GM23338 (cell line): ENCODE measurements around the gene TNFAIP8L3. TPM values are rescaled to one million over a fixed set of nuclear protein-coding genes. Genes with fewer than 3 reads are reported as not detected.

Source experiments
- ATAC-seq: fragments of 200-7000 bp; cut with Tn5 transposase; 3 replicates; pipeline ENCODE4 v1.9.1; 2020
- DNase-seq: peaks from one replicate; pipeline ENCODE4 v3.0.0-alpha.2; 2015; ENCODE audit warnings: low spot score
- H2AFZ ChIP-seq: fragments of 200-600 bp; sonication (generic); 2 replicates; pipeline ENCODE4 v1.8.0; 2016; ENCODE audit warnings: antibody characterized with exemption, mild to moderate bottlenecking, moderate library complexity
- H3F3A ChIP-seq: fragments of 200-600 bp; sonication (generic); replicated peaks from 2 replicates; pipeline ENCODE4 v1.8.0; 2017; ENCODE audit warnings: antibody characterized with exemption, mixed run types, low read depth
- H3K27ac ChIP-seq: fragments of 200-600 bp; sonication (generic); 2 replicates; pipeline ENCODE4 v1.6.1; 2016; ENCODE audit warnings: low read depth
- H3K27me3 ChIP-seq: fragments of 200-600 bp; sonication (generic); 2 replicates; pipeline ENCODE4 v1.8.0; 2016; ENCODE audit warnings: mild to moderate bottlenecking, mixed run types, moderate library complexity; ENCODE audit not compliant: insufficient read depth
- H3K36me3 ChIP-seq: fragments of 200-600 bp; sonication (generic); 2 replicates; pipeline ENCODE4 v1.8.0; 2016; ENCODE audit warnings: mild to moderate bottlenecking; ENCODE audit not compliant: insufficient read depth
- H3K4me1 ChIP-seq: fragments of 200-600 bp; sonication (generic); 2 replicates; pipeline ENCODE4 v1.8.0; 2016; ENCODE audit warnings: mild to moderate bottlenecking, moderate library complexity; ENCODE audit not compliant: insufficient read depth
- H3K4me2 ChIP-seq: fragments of 200-600 bp; sonication (generic); 2 replicates; pipeline ENCODE4 v1.7.1; 2017; ENCODE audit warnings: mixed run types
- H3K4me3 ChIP-seq: fragments of 200-600 bp; sonication (generic); 2 replicates; pipeline ENCODE4 v1.6.1; 2016; ENCODE audit warnings: mixed run types
- H3K79me2 ChIP-seq: fragments of 200-600 bp; sonication (generic); replicated peaks from 2 replicates; pipeline ENCODE4 v1.8.0; 2017; ENCODE audit warnings: mild to moderate bottlenecking; ENCODE audit not compliant: insufficient read depth
- H3K9me2 ChIP-seq: fragments of 200-600 bp; sonication (generic); 2 replicates; pipeline ENCODE4 v1.8.0; 2017; ENCODE audit not compliant: insufficient read depth
- H4K20me1 ChIP-seq: fragments of 200-600 bp; sonication (generic); replicated peaks from 2 replicates; pipeline ENCODE4 v1.8.0; 2017; ENCODE audit warnings: mild to moderate bottlenecking; ENCODE audit not compliant: insufficient read depth
- H3K27ac Mint-ChIP-seq: 2 replicates; pipeline ENCODE4 v1.8.0; 2020; ENCODE audit warnings: inconsistent platforms, mild to moderate bottlenecking, moderate library complexity, mixed read lengths
- H3K27me3 Mint-ChIP-seq: 3 replicates; pipeline ENCODE4 v1.8.0; 2022; ENCODE audit warnings: low read depth, mild to moderate bottlenecking, moderate library complexity, mixed read lengths, inconsistent platforms; ENCODE audit not compliant: insufficient read depth, poor library complexity
- H3K36me3 Mint-ChIP-seq: 3 replicates; pipeline ENCODE4 v1.8.0; 2021; ENCODE audit warnings: low read depth, mild to moderate bottlenecking, inconsistent platforms, moderate library complexity, mixed read lengths
- H3K4me1 Mint-ChIP-seq: 3 replicates; pipeline ENCODE4 v1.8.0; 2020; ENCODE audit warnings: mild to moderate bottlenecking, inconsistent platforms, mixed read lengths
- H3K4me3 Mint-ChIP-seq: 3 replicates; pipeline ENCODE4 v1.8.0; 2021; ENCODE audit warnings: moderate library complexity, mild to moderate bottlenecking, inconsistent platforms, mixed read lengths
- H3K9me3 Mint-ChIP-seq: 3 replicates; pipeline ENCODE4 v1.8.0; 2020; ENCODE audit warnings: moderate library complexity, mild to moderate bottlenecking, inconsistent platforms, mixed read lengths
- ETS1 ChIP-seq: IDR thresholded peaks from 2 replicates; pipeline ENCODE4 v1.6.1; 2016; ENCODE audit warnings: antibody characterized with exemption
- EZH2 ChIP-seq: fragments of 200-600 bp; sonication (generic); IDR thresholded peaks from one replicate; pipeline ENCODE4 v1.8.0; 2017; ENCODE audit warnings: antibody characterized with exemption, mild to moderate bottlenecking, low read depth; ENCODE audit not compliant: unreplicated experiment
- EZH2phosphoT487 ChIP-seq: fragments of 200-600 bp; sonication (generic); IDR thresholded peaks from one replicate; pipeline ENCODE4 v1.8.1; 2018; ENCODE audit warnings: antibody characterized with exemption; ENCODE audit not compliant: unreplicated experiment
- JUNB ChIP-seq: IDR thresholded peaks from one replicate; pipeline ENCODE4 v1.6.1; 2016; ENCODE audit warnings: antibody characterized with exemption; ENCODE audit not compliant: unreplicated experiment
- NANOG ChIP-seq: IDR thresholded peaks from 2 replicates; pipeline ENCODE4 v1.6.1; 2016; ENCODE audit warnings: antibody characterized with exemption, borderline replicate concordance
- STAT1 ChIP-seq: IDR thresholded peaks from one replicate; pipeline ENCODE4 v1.6.1; 2016; ENCODE audit warnings: antibody characterized with exemption; ENCODE audit not compliant: unreplicated experiment
- ZNF114 ChIP-seq: fragments of 250-450 bp; sonication (Bioruptor Pico); IDR thresholded peaks from 2 replicates; pipeline ENCODE4 v1.5.0; 2020; ENCODE audit warnings: mild to moderate bottlenecking, moderate library complexity
- ZNF331 ChIP-seq: fragments of 250-450 bp; sonication (Bioruptor Pico); IDR thresholded peaks from 2 replicates; pipeline ENCODE4 v1.5.0; 2020; ENCODE audit warnings: low read depth, mild to moderate bottlenecking, moderate library complexity
- ZNF462 ChIP-seq: fragments of 250-450 bp; sonication (Bioruptor Pico); IDR thresholded peaks from 2 replicates; pipeline ENCODE4 v1.5.0; 2020; ENCODE audit warnings: mild to moderate bottlenecking, moderate library complexity
- polyA plus RNA-seq: library from polyadenylated mRNA; unstranded; fragments of >200 nt; fragmentation: Nextera tagmentation; extraction: Ambion mirVana; gene quantifications from 2 replicates; pipeline ENCODE4 v1.2.1, GENCODE V29; 2016
- total RNA-seq: library from RNA; depleted of rRNA; stranded (reverse); fragments of >200 nt; shearing (Covaris generic); gene quantifications from 2 replicates; pipeline ENCODE4 v1.2.3, GENCODE V29; 2014

TNFAIP8L3 gene
- total and polyA plus RNA-seq, 2 experiments from 2014 or later, result 0.23 to 0.31 TPM

DNA sequence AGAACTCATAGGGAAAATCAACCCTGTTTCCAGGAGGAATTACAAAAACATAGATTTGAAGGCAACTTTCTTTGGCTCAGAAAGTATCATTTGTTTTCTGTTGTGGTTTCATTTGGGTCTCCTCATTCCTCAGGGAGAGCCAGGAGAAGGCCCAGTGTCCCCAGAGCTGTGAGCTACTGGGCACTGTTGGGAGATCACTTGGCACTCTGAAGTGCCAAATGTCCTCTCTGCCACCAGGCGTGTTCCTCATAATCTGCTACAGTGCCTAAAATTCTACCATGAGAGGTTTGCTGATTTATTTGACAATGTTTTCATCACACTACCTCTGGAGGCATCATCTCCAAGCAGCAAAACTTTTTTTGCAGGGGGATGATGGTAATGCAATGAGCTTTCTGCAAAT is 17.4 kb upstream of the TNFAIP8L3 start:
- no peak for TF ChIP-seq STAT1
- no peak for TF ChIP-seq EZH2phosphoT487
- no peak for TF ChIP-seq ETS1
- TF ChIP-seq ZNF114 (CRISPR knock-in tag), result no peak
- TF ChIP-seq NANOG, result no peak
- no peak for TF ChIP-seq ZNF462
- no peak for TF ChIP-seq EZH2
- TF ChIP-seq JUNB, result no peak
- no peak for TF ChIP-seq ZNF331 (CRISPR knock-in tag)
- H3K36me3 Mint-ChIP-seq, result no peaks in the 10 kb centered on the region

More for the DNA sequence above, 17.4 kb upstream of the TNFAIP8L3 start:
- H3K4me3 ChIP-seq, result no peak overlapping the region
- ATAC-seq, result no peak
- H3K4me2 ChIP-seq, result no peak overlapping the region
- H3K4me1 ChIP-seq, result 0 out of 2 replicates have a peak, but pooled peaks cover 4% of the 10 kb centered on the region
- no peaks in the 10 kb centered on the region for H4K20me1 ChIP-seq
- H3K9me3 Mint-ChIP-seq, result no peaks in the 10 kb centered on the region
- no peak overlapping the region for H2AFZ ChIP-seq
- DNase-seq, result no peak
- no peak overlapping the region for H3K4me3 Mint-ChIP-seq
- no peaks in the 10 kb centered on the region for H3F3A ChIP-seq
- H3K9me2 ChIP-seq, result no peaks in the 10 kb centered on the region
- no peaks in the 10 kb centered on the region for H3K27me3 ChIP-seq
- peaks cover 3% of the 10 kb centered on the region for H3K27me3 Mint-ChIP-seq
- H3K79me2 ChIP-seq, result no peaks in the 10 kb centered on the region
- no peak overlapping the region for H3K27ac ChIP-seq
- H3K4me1 Mint-ChIP-seq, result peaks cover 10% of the 10 kb centered on the region
- H3K36me3 ChIP-seq, result no peaks in the 10 kb centered on the region
- no peak overlapping the region for H3K27ac Mint-ChIP-seq
